DND-41 (cell line): Measurements from ENCODE around the gene OTOF.

Experiments
- CTCF ChIP-seq: IDR thresholded peaks from 2 replicates; pipeline ENCODE4 v1.5.1; 2012; ENCODE audit warnings: borderline replicate concordance, low read length, moderate library complexity, mild to moderate bottlenecking; ENCODE audit not compliant: poor library complexity, severe bottlenecking; ENCODE audit errors: extremely low read depth
- EZH2 ChIP-seq: IDR thresholded peaks from 3 replicates; pipeline ENCODE4 v1.6.1; 2012; ENCODE audit warnings: borderline replicate concordance, low read depth, mild to moderate bottlenecking, moderate library complexity, low read length, inconsistent platforms; ENCODE audit not compliant: severe bottlenecking

GRCh38 chr2:26438926-26439325 lies 39.0 kb downstream of the OTOF start:
- TF ChIP-seq CTCF (no peak), EZH2 (no peak)
